Ramos (cell line): Measurements from ENCODE around the gene PGAM5.
"Not testable (repeated sequence)": the region's sequence is repeated elsewhere in the genome, so short reads cannot be mapped to it uniquely, and the experiment has no call there.

ENCODE experiments used
- in situ Hi-C: fragments of 300-500 bp; cut with MboI; formaldehyde crosslinking; loops from one replicate; pipeline ENCODE4 v1.14.3; 2022; ENCODE audit warnings: low sequenced_read_pairs; ENCODE audit not compliant: unreplicated experiment

The PGAM5 gene

GRCh38 chr12:132687211-132688164, 23.2 kb upstream of the PGAM5 start, which contains the start of the genes POLE and PXMP2:
Gene POLE (minus strand): TSS chr12:132687342. CDS start chr12:132687315, 27 bp downstream.
Gene PXMP2 (plus strand): TSS chr12:132687587. CDS start chr12:132687671, 84 bp downstream.
- in situ Hi-C loops = no loop called here

- in situ Hi-C loops = no loop called here
Measured at GRCh38 chr12:132689227-132689626, 21.4 kb upstream of the PGAM5 start.

- in situ Hi-C loops = no loop called here
Measured at GRCh38 chr12:132690112-132690511, 20.5 kb upstream of the PGAM5 start.

GRCh38 chr12:132692030-132692429, 18.6 kb upstream of the PGAM5 start:
- in situ Hi-C loops = not testable (repeated sequence)

- in situ Hi-C loops = not testable (repeated sequence)
Measured at GRCh38 chr12:132694888-132695287, 15.8 kb upstream of the PGAM5 start.

- in situ Hi-C loops = no loop called here
Measured at GRCh38 chr12:132695431-132695830, 15.2 kb upstream of the PGAM5 start.

GRCh38 chr12:132698341-132698740, 12.3 kb upstream of the PGAM5 start:
- in situ Hi-C loops = no loop called here

- in situ Hi-C loops = no loop called here
Measured at GRCh38 chr12:132700212-132700822, 10.3 kb upstream of the PGAM5 start.

- in situ Hi-C loops = no loop called here
Measured at GRCh38 chr12:132702640-132703039, 8.0 kb upstream of the PGAM5 start.

- in situ Hi-C loops = no loop called here
Measured at GRCh38 chr12:132703641-132704040, 7.0 kb upstream of the PGAM5 start.

- in situ Hi-C loops = no loop called here
Measured at GRCh38 chr12:132707241-132707640, 3.4 kb upstream of the PGAM5 start.

GRCh38 chr12:132708150-132708549, 2.5 kb upstream of the PGAM5 start:
- in situ Hi-C loops = no loop called here

- in situ Hi-C loops = no loop called here
Measured at GRCh38 chr12:132710043-132710404, 618 bp upstream of the PGAM5 start.

GRCh38 chr12:132711080-132711843, 620 bp downstream of the PGAM5 start:
- in situ Hi-C loops = no loop called here

GRCh38 chr12:132713123-132713522, 2.5 kb downstream of the PGAM5 start:
- in situ Hi-C loops = no loop called here

GRCh38 chr12:132715874-132716273, 5.2 kb downstream of the PGAM5 start:
- in situ Hi-C loops = no loop called here

GRCh38 chr12:132716356-132716755, 5.7 kb downstream of the PGAM5 start:
- in situ Hi-C loops = no loop called here

GRCh38 chr12:132717011-132717410, 6.4 kb downstream of the PGAM5 start:
- in situ Hi-C loops = no loop called here

GRCh38 chr12:132717531-132718387, 7.1 kb downstream of the PGAM5 start:
- in situ Hi-C loops = no loop called here

- in situ Hi-C loops = no loop called here
Measured at GRCh38 chr12:132718644-132719043, 8.0 kb downstream of the PGAM5 start.
